Measurements from ENCODE around the gene GSS.
"Not testable (repeated sequence)": the region's sequence is repeated elsewhere in the genome, so short reads cannot be mapped to it uniquely, and the experiment has no call there.

Gene GSS

DNA sequence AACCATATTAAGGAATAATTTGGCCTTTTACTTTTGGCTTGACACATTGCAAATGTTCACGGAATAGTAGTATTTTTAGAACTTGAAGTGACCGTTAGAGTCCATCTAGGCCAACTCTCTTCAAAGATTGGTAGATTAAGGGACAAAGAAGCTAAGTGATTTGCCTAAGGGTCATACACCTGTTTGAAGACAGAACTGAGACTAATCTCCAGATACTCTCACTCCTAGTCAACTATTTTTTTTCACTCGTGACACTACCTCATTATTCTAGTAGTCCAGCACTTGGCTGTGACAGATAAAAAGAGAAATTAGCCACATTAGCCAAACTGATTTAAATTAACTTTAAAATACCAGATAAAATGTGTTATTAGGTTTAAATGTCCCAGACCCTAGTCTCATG is 68.6 kb downstream of the GSS start:
- Mint-ChIP-seq H3K4me3 (no peak overlapping the region), H3K4me1 (peaks cover 49% of the 10 kb centered on the region), H3K27ac (no peak overlapping the region), H3K27me3 (no peaks in the 10 kb centered on the region), H3K9me3 (peaks cover 0 to 5% of the 10 kb centered on the region in 2 donors)
- no peak for ATAC-seq
- no peak for DNase-seq

DNA sequence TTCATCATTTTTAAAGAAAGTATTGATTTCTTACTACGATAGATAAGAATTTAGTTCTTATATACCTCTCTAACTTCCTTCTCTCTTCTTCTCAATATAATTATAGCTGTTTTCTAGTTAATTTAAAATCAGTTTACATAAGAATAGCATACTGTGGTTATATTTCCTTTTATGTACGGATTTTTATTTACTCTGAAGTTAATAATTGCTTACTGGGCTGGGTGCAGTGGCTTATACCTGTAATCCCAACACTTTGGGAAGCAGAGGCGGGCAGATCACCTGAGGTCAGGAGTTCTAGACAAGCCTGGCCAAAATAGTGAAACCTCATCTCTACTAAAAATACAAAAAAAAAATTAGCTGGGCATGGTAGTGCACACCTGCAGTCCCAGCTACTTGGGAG is 69.5 kb downstream of the GSS start:
- peaks cover 41% of the 10 kb centered on the region for H3K4me1 Mint-ChIP-seq
- ATAC-seq = no peak
- H3K9me3 Mint-ChIP-seq = peaks cover 0 to 5% of the 10 kb centered on the region in 2 donors
- no peak for DNase-seq
- no peak overlapping the region for H3K27ac Mint-ChIP-seq
- H3K4me3 Mint-ChIP-seq = no peak overlapping the region
- H3K27me3 Mint-ChIP-seq = no peaks in the 10 kb centered on the region

DNA sequence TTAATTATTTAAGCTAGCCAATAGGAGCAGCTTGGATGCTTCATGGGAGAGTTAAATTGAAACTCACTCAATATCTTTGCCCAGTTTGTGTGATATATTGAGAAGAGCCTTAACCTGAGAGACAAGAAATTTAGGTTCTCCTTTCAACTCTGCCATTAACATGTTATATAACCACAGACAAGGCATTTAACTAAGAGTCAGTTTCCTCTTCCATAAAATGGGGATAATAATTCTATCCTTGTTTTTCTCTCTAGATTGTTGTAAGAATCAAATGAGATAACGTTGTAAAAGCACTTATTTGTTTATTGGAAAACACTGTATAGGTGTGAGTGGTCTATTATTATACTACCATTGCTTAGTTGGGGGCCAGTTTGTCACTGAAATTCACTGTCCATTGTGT is 71.3 kb downstream of the GSS start:
- DNase-seq = no peak
- ATAC-seq = no peak
- H3K27ac Mint-ChIP-seq = no peak overlapping the region
- H3K27me3 Mint-ChIP-seq = no peaks in the 10 kb centered on the region
- peaks cover 29% of the 10 kb centered on the region for H3K4me1 Mint-ChIP-seq
- peaks cover 0 to 5% of the 10 kb centered on the region in 2 donors for H3K9me3 Mint-ChIP-seq
- no peak overlapping the region for H3K4me3 Mint-ChIP-seq

DNA sequence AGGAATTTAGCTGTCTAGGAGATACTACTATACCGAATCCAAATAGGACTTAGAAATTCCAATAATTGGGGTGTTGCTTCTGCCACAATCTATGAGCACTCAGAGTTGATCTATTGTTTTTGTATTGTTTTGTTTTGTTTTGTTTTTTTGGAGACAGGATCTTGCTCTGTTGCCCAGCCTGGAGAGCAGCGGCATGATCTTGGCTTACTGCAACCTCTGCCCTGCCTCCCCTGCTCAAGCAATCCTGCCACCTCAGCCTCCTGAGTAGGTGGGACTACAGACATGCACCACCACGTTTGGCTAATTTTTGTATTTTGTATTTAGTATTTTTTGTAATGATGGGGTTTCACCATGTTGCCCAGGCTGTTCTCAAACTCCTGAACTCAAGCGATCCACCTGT is 71.8 kb downstream of the GSS start:
- no peak overlapping the region for H3K4me3 Mint-ChIP-seq
- ATAC-seq = no peak
- peaks cover 29% of the 10 kb centered on the region for H3K4me1 Mint-ChIP-seq
- peaks cover 0 to 5% of the 10 kb centered on the region in 2 donors for H3K9me3 Mint-ChIP-seq
- no peak overlapping the region for H3K27ac Mint-ChIP-seq
- DNase-seq = no peak
- H3K27me3 Mint-ChIP-seq = no peaks in the 10 kb centered on the region

DNA sequence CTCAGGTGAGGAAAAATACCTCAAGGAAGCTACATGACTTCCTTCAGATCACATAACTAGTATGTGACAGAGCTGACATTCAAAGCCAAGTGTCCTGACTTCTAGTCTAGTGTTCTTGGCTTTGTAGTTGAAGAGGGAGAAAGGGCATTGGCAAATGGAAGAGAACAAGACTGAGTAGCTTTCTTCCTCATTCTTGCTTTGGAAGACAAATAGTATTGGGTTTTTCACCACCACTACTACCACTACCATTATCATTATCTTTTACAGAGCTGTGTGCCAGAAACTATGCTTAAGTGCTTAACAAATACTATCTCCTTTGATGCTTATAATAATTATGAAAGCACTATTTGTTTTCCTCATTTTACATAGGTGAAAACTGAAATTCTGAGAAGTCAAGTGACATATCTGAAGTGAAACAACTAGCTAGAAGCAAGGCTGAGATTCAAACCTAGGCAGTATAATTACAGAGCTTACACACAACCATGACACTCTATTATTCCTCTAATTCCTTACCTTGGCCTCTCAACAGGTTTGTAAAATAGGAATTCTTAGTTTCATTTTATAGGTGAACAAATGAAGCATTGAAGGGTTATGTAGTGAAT is 72.4 kb downstream of the GSS start:
- Mint-ChIP-seq H3K9me3 (no peaks in the 10 kb centered on the region), H3K27ac (peak overlapping the region in 1 of 2 donors; percentile 32), H3K27me3 (no peaks in the 10 kb centered on the region), H3K4me3 (no peak overlapping the region), H3K4me1 (peaks cover 23% of the 10 kb centered on the region)
- no peak for DNase-seq
- ATAC-seq = no peak

DNA sequence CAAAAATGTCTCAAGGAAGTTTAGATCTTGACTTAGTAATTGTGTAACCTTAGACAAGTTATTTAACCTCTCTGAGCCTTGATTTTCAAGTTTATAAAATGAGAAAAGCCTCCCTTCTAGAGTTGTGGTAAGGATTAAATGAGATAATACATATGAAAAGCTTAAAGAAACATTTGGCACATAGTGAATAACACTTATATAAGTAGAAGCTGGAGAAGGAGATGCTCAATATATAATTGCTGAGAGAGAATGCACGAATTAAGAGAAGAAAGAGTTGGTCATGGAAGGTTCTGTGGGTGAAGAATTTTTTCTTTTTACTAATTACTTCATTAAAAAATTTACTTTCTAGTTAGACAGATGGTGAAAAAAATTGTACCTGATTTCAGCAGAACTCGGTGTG is 73.9 kb downstream of the GSS start:
- DNase-seq (no peak), ATAC-seq (no peak)
- Mint-ChIP-seq H3K4me1 (peaks cover 31% of the 10 kb centered on the region), H3K27ac (peak overlapping the region in 1 of 2 donors; percentile 84), H3K27me3 (no peaks in the 10 kb centered on the region), H3K4me3 (no peak overlapping the region), H3K9me3 (no peaks in the 10 kb centered on the region)

DNA sequence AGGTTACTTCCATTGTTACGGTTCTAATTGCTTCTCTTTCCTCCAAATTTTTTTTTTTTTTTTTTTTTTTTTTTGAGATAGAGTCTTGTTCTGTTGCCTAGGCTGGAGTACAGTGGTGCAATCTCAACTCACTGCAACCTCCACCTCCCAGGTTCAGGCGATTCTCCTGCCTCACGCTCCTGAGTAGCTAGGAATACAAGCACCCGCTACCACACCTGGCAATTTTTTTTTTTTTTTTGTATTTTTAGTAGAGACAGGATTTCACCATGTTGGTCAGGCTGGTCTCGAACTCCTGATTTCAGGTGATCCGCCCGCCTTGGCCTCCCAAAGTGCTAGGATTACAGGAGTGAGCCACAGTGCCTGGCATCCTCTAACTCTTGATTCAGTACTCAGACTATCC is 74.6 kb downstream of the GSS start:
- not testable (repeated sequence) for H3K9me3 Mint-ChIP-seq, ATAC-seq, DNase-seq, H3K4me3 Mint-ChIP-seq, H3K27ac Mint-ChIP-seq, H3K27me3 Mint-ChIP-seq
- H3K4me1 Mint-ChIP-seq = peaks cover 35% of the 10 kb centered on the region

DNA sequence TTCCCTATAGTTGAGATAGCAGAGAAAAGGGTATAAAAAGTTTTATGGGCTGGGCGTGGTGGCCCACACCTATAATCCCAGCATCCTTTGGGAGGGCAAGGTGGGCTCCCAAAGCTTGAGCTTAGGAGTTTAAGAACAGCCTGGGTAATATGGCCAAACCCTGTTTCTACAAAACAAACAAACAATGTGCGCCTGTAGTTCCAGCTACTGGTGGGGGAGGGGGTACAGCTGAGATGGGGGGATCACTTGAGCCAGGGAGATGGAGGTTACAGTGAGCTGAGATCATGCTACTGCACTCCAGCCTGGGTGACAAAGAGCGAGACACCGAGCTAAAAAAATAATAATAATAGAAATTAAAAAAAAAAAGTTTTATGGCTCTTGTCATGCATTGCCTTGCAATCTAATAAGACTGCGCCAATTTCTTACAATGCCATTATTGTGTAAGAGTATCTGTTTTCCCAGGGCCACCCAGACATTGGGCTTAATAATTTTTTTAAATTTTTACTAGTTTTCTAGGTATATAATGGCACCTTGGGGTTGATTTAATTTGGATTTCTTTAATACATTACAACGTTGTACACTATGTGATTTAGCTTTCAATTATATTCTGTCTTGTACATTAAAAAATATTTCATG is 75.3 kb downstream of the GSS start:
- H3K4me1 Mint-ChIP-seq = peaks cover 41% of the 10 kb centered on the region

More for the DNA sequence above, 75.3 kb downstream of the GSS start:
- ATAC-seq (no peak), DNase-seq (no peak)
- Mint-ChIP-seq H3K27me3 (no peaks in the 10 kb centered on the region), H3K4me3 (no peak overlapping the region), H3K27ac (no peak overlapping the region), H3K9me3 (no peaks in the 10 kb centered on the region)
